Activated T-helper 1 cell treated with anti-CD3 and anti-CD28 coated beads, Interleukin-2, amount 50 U/mL, for 16 hours (primary cell): ENCODE measurements around the gene KCNAB1.
"Not testable (repeated sequence)": the region's sequence is repeated elsewhere in the genome, so short reads cannot be mapped to it uniquely, and the experiment has no call there.

Experiments used
- DNase-seq, 2 donors: peaks; one replicate each; pipeline ENCODE4 v3.0.0-alpha.2; 2020; ENCODE audit warnings: low read depth in 1 of 2, low spot score in 1 of 2

KCNAB1 gene

DNA sequence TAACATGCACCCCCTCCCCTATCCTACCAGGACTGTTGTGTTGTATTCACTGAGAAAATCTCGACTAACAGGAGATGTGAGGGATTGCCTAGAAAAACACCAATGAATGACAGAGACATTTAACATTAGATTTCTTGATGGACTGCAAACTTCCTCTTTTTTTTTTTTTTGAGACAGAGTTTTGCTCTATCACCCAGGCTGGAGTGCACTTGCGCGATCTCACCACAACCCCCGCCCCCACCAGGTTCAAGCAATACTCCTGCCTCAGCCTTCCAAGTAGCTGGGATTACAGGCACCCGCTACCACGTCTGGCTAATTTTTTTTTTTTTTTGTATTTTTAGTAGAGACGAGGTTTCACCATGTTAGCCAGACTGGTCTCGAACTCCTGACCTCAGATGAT lies 17.0 kb downstream of the KCNAB1 start:
- not testable (repeated sequence) for DNase-seq

DNA sequence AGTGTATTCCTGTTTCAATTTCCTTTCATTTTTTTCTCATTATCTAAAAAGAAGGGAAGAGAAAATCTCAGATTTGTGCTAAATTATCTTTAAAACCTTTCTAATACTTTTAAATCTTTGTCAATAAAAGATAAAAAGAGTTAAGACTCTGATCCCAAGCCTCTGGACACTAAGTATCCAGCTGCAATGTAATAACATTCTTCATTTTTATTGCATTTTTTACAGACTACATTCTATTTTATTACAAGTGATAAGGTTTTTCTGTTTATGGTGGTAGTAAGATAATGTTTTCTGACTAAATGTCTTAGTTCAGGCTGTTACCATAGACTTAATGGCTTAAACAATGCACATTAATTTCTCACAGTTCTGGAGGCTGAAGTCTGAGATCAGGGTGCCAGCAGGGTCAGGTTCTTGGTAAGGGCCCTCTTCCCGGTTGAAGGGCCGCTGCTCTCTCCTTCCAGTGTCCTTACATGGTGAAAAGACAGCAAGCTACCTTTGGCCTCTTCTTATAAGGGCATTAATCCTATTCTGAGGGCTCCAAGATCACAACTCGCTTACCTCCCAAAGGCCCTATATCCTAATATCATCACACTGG lies 19.7 kb downstream of the KCNAB1 start:
- no peak for DNase-seq

DNA sequence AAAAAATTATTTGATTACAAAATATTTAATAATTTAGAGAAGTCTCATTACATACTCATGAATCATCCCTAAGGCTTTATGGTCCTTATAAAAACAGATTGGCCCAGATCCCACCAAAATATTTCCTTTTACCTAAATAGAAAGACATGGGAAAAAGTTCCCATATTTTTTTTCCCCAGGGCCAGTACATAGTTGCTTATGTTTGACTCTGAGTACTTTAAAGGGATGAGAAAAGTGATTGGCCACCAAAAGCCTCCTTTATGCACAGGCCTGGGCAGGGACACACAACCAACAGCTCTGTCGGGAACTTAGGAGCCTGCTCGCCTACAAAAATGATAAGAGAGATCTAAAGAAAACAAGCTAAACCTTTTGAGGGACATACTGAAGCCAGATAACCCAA lies 22.3 kb downstream of the KCNAB1 start:
- DNase-seq = no peak

DNA sequence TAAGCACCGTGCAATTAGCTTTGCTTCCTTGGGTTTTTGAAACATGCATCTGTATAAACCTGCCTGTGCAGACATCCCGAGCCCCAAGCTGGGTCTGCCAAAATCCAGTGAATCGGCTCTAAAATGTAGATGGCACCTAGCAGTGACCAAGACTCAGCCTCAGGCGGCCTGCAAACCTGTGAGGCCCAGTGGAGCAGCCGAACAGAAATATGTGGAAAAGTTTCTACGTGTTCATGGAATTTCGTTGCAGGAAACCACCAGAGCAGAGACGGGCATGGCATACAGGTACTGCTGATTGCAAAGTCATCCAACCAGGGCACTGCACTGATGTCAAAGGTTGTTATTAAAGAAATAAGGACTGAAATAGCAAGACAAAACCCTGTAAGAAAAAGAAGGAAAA lies 22.8 kb downstream of the KCNAB1 start:
- DNase-seq = no peak

DNA sequence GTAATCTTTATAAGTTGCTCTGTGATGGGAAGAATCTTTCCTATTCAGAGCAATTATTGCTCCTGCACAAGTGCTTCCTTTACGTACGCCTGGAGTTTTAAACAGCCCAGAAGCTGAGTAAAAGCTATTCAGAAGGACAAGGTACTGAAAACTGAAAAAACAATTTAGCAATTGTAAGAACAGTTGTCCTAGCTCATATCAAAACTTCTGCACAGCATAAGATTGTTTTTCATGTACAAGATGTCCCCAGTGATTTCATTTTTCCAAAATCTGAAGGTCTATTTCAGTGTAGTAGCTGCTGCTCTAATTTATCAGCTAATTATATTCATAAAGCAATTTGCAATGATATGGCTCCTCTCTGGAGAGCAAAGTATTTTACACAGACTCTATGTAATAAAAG lies 23.7 kb downstream of the KCNAB1 start:
- DNase-seq = no peak

DNA sequence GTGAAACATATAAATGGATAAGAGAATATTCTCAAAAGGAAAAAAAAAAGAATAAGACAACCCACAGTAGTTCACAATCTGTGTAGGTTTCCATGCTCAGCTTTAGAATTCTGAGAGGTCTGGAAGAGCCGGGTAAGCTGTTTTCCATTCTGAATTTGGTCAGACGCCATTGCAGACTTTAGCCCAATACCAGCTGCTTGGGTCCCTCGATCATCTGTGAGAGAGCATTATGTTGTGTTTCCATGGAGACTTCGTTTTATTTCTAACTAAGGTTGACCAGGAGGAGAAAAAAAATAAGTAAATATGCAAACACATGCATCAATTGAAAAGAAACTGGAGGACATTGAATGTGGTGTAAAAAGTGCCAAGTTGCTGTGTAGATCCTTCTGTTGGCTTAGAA lies 25.5 kb downstream of the KCNAB1 start:
- DNase-seq = no peak

DNA sequence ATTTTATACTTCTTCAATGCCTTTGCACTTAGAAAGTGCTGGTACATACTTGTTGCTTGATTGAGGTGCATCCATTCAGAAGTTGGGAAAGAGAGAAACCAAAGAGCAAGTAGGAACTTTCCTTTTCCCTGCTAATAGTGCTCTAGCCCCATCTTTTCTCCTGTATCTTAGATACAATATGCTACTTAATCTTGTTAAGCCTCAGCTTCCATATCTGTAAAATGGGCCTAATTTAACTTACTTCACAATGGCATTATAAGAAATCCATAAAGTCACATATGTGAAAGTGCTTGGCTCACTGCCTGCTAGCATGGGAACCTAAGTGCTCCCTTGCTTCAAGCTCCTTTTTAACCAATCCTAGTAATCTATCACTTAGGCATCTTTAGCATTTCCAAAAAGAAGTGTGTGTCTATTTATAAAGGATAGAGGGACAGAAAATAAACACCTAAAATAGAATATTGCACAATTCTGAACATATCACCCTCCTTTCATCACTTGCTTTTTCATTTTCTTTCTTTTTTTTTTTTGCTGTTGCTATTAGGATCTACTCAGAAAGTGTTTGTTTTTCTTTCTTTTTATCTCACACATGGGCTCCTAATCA lies 28.1 kb downstream of the KCNAB1 start:
- no peak for DNase-seq

DNA sequence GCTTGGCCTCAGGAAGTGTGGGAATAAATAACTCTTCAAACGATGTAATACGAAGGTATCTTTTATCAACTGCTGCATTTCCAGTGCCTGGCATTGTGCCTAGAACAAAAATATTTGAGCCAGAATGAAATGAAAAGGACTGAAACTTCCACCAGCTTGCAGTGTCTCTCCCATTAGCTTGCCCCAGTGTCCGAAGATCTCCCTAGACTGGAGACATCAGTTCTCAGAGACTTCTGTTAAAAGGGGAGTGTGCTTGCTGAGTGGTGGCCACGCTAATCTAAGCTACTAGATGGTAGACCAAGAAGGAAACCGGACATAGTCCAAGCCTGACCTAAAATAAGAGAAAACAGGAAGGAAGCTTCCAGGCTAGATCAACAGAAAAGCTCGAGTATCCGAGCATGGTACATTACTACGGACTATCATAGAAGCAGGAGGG lies 28.6 kb downstream of the KCNAB1 start:
- DNase-seq = no peak

DNA sequence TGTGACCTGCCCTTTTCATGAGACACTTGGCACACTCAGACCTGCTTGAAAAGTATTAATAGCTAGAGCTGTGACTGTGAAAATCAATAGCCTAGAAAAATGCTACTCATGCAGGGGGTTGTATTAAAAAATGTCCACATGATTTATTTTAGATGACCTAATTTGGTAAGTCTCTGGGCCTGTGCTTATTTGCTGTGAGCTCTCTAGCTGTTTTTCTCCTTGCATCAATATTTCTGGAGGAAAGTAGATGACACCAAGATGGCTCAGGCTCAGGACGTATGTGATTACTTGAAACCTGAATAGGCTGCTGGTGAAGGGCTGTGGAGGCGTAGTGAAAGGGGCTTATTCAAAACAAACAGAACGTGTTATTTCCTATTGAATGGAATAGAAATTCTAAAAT lies 29.5 kb downstream of the KCNAB1 start:
- no peak for DNase-seq

DNA sequence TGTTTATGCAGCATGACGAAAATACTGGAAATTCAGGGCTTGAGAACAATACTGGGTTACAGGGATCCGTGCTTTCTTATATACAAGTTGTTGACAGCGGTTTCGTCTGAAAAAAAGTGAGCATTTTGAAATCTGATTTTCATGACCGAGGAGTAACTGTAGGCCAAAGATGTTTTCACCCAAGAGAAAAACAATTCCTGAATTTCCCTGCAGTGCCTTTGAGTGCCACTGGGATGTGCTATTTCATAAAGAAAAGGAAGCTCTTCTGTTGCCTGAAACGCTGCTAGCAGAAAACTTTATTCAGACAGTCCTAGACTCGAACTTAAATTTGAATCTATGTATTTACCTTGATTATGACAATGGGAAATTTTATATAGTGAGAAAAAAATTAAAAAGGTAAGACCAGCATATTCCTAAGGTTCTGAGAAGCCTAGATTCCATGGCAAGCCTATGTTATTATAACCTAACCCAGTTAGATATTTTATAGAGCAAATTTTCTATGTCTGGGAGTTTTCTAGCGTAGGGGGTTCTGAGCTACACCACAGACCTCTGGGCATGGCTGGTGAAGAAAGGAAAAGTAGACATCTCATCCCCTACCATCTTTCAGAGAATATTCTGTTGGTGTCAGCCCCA lies 30.2 kb downstream of the KCNAB1 start:
- no peak for DNase-seq

DNA sequence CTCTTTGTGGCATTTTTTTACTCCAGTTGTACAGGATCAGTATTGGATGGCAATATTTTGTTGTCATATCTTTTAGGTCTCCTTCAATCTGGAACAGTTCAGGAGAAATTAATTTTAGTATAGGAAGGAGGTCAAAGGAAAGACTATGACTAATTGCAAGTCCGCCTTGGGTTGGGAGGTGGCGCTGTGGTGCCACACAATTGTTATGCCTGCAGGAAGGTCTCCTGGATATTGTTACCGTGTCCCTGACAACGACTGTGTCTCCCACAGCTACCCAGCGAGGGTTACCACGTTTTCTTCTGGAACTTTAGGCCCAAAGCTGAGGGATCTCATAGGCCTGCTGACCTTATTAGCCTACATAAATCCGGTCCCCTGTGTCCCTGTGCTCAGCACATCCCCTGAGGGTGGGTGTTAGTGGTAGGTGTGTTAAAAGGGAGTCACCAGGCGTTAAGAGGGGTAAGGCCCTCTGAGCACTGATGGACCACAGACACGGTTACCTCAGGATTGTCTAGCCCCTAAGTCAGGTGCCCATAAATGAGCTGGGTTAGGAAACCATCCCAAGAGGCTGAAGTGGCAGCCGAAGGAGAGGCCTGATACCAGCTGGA lies 31.5 kb downstream of the KCNAB1 start:
- peak in 1 of 2 donors; percentile 13 for DNase-seq

DNA sequence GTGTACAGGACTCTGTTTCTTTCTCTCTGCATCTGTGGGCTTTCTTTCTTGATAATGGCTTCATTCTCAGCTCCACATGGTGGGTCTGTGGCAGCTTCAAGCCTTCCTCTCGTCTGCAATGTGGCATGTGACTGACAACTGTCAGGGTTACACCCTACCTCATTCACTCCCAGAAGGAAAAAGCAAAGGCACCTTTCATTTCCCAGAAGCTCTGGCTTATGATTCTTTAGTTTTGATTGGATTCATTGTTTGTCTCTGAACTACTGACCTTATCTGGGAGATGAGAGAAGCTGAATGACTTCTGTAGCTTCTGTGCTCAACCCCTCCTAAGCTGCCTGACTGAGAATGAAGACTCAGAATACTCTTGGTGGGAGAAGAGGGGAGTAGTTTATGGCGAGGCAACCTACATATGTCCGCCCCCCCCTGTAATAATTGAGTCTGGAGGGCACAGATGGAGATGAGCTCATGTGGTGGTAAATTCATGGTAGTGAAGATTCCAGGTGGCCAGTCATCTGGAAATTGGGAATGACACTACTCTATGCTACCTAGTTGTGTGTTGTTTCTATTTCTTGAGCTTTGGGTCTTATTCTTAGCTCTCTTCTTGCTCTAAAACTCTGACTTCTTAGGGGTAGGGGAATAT lies 38.4 kb downstream of the KCNAB1 start:
- DNase-seq = no peak

DNA sequence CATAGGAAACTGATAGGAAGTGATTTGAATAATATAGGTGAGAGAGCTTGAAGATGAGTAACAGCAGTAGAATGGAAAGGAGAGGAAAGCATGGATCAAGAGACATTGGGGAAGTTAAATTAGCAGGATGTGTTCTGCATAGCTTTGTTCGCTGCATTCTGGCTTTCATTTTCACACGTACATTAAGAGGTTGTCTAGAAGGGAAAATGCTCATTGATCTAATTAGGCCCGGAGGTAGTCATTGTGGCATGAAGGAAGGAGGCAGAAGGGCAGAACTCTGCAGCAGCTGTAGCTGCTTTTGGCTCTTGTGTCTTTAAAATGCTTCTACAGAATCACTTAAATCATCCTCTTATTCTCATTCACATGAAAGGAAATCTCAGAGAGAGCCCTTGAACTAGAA lies 40.3 kb downstream of the KCNAB1 start:
- DNase-seq = no peak

DNA sequence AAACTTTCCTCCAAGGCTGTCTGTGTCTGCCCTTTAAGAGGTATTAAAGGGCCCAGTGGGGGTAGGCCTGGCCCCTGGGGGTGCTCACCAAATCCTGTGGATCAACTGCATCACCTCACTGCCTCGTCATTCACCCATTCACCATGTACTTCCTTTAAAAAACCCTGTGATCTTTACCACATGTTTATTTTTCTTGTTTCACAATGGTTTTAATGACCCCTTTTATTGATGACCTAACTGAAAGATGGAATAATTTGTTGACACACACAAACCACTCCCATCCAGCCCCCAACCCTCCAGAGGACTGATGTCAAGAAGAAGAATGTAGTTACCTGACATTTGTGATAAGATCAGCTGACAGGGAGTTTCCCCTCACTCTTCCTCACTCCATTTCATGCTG lies 40.8 kb downstream of the KCNAB1 start:
- DNase-seq = no peak

DNA sequence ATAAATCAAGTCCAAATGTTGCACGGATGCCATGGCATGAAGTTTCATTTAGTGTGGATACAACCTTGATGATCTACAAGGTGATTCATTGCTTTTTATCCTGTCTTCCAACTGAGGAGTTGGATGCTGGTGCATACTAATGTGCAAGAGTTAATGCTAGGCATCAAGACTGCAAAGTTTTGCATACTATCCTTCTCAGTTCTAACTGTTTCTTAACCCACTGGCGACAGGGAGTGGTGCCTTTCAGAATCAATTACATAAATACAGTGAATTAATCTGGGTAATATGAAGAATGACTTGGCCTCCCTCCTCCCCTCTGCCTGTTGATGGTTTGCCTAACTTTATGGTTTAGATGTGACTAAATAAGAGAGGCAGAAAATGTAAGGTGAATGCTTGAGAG lies 43.5 kb downstream of the KCNAB1 start:
- DNase-seq = no peak

DNA sequence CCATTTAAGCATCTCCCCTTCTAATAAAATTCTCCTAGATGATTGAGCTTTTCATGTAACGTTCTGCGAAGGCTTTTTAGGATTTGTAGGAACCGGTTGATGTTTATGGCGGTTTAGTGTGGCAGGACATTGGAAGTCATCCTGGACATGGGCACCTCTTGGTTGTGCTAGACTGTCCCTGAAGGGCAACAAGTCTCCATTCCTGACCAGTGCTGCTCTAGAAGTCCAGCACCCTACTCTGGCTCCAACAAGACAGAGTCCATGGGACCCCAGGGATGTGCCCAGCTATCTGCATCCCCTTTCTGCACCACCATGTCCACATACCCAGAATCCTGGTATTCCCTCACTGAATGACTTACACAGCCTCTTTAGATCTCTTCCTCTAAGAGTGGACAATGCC lies 46.4 kb downstream of the KCNAB1 start:
- DNase-seq = no peak

DNA sequence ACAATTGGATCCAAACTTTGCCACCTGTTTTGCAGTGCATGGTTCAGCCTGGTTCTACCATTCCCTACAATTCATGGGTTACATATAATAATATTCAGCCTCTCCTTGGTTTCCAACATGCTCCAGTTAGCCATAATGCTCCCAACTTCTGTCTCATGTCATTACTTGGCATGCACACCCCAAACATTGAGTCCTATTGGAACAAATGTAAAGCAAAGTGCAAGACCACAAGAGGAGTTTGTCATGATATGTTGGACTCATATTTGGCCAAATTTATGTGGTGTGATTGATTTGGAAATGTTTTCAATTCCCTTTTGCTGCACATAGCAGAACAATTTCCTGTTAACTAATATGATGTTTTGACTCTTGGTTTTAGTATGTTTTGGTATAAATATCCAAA lies 50.2 kb downstream of the KCNAB1 start:
- DNase-seq = no peak

DNA sequence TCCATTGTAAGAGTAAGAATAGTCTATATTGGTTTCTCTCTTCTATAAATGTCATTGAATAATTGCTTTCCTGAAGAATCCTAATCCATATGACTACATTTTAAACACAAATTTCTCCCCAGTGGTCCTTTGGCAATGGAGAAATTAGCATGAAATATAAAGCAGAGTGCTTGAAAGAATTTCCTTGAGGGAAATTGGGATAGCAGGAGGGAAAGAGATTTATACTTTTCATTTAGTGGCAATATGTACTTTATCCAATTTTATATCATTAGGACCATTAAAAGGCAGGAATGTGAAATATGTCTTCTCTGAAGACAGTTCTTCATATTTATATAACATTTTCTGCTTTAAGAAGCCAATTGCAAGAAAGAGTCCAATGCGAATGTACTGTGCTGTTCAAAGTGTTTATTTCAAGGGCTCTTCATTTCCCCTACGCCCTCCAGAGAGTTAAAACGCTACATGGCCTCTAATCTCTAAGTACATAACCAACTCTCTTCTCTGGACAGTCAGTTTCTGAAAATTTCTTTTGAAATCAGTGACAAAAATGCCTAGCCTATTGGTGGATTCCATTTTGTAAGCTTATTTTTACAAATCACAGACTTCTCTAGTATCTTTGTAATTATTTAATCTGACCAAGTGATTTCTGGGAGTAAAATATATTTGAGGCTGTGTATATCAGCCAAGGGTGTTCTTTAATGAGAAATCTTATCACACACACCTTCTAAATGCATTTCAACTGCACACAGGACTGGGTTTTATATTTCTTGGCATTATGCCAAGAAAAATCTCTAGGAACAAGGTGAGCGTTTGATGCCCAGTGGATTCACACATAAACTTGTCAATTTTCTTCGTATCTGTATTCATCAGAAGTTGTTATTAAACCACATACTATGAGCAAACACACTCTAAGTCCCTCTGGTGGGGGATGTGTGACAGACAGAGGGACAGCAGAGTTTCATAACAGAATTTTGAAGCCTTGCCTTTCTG lies 51.2 kb downstream of the KCNAB1 start:
- no peak for DNase-seq

DNA sequence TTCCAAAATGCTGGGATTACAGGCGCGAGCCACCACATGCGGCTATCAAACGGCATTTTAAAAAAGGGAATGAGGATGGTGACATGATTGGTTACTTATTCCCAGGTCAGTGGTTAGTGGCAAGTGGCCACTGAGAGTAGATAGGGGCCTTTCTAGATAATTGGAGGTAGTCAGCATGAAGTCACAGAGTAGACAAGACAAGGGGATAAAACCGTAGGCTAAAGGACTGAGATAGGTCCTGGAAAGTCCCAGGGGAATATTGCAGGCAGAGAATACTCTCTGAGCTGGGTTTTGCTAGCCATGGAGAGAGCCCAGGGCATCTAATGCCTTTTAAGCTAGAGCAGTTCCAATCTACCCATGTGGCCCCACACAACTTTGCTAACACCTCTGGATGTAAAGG lies 52.2 kb downstream of the KCNAB1 start:
- no peak for DNase-seq

DNA sequence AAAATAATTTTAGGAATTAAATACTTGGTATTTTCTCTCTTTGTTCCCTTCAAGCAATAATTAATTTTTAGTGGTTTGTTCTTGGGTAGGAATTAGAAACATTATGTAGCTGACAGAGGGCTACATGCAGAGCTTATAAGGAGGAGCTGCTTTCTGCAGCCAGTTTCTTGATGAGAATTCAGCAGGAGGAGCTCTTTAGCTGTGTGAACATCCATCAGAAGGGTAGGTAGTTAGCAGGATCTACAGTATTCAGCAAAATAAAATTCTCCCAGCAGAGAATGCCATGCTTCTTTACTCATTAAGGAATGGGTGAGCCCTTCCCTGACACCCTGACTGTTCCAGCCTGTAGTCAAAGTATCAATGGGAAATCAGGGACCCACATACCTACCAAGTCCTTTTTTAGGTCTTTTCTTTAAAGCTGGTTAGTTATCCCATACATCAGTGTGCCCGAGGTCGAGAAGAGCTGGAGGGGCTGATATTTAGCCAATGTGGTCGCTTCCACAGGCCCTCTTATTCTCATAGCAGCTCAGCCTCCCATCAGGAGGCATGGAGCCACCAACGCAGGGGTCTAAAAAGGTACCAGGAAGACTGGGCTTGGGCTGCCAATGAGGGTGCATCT lies 54.0 kb downstream of the KCNAB1 start:
- DNase-seq = no peak
